NCI-H2029 (cell line): ENCODE data around the gene ZER1.

ENCODE experiments used
- DNase-seq: peaks from one replicate; lab custom pipeline; 2025; lab: John Stamatoyannopoulos, UW

ZER1 gene

GRCh38 chr9:128735373-128735772, 36.4 kb downstream of the ZER1 start:
- no peak for DNase-seq

- no peak for DNase-seq
Measured at GRCh38 chr9:128733256-128733655, 38.5 kb downstream of the ZER1 start.

DNA sequence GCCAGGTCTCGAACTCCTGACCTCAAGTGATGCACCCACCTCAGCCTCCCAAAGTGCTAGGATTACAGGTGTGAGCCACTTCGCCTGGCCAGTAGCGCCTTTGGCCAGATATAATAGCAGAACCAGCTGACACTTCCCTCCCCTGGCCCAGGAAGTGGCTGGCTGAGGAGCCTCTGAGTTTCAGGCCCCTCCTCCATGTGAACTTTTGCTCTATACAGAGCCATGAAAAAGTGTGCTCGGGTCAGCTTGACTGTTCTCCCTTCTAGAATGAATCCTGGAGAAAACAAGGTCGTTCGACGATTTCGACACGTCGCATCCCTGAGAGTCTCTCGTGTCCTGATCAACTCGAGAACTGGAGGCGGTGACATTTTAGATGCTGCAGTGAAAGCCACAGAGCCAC, 39.2 kb downstream of the ZER1 start:
- no peak for DNase-seq

DNA sequence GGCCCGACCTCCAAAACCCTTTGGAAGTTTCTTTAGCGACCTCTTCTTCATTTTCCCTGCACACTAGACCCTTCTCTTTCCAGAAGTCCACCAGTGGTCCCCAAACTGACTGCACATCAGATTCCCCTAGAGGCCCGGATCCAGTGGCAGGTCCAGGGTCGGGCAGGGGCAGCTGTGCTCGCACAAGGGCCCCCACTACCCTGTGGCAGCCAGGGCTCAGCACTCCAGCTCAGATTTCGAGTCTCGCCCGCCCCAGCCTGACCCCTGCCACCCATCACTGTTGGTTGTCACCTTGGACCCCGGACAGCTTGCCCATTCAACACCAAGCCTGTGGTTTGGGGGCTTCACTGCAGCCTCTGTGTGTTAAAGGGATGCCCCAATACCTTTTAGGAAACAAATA, 40.0 kb downstream of the ZER1 start:
- DNase-seq: no peak

DNA sequence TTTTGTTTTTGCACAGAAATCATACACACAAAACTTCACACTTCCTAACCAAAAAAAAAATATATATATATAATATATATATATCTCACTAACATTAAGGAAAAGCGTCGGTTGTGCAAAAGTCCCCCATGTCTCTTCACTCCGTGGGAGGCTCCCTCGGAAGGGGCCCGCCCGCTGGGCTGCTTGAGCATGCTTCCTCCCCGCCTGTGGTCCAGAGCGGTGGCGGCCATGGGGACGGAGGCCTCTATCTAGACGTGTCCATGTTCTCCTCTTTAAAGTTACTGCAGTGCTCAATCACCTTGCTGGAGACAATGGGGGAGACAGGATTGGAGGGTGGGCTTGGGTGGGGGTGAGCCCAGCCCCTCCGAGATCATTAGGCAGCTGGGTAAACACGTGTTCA, 40.6 kb downstream of the ZER1 start:
- no peak for DNase-seq

- no peak for DNase-seq
Measured at GRCh38 chr9:128729766-128730517, 41.8 kb downstream of the ZER1 start.

DNA sequence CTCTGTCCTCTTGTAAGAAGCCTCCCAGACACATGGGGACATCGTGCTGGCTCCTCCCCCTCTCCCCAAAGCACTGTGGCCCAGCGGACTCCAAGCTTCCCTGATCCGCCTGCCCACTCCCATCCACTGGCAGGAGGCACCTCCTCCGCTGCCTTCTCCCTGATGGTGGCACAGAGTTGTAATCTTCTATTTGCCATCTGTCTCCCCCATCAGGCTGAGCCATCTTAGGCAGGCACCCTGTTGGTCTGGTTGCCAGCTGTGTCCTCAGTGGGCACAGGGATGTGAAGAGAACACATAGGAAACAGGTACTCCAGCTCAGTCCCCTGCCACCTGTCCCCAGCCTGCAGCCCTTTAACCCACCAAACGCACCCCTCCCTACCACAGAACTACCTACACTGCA, 42.4 kb downstream of the ZER1 start:
- no peak for DNase-seq

GRCh38 chr9:128728298-128728697, 43.4 kb downstream of the ZER1 start:
- no peak for DNase-seq

DNA sequence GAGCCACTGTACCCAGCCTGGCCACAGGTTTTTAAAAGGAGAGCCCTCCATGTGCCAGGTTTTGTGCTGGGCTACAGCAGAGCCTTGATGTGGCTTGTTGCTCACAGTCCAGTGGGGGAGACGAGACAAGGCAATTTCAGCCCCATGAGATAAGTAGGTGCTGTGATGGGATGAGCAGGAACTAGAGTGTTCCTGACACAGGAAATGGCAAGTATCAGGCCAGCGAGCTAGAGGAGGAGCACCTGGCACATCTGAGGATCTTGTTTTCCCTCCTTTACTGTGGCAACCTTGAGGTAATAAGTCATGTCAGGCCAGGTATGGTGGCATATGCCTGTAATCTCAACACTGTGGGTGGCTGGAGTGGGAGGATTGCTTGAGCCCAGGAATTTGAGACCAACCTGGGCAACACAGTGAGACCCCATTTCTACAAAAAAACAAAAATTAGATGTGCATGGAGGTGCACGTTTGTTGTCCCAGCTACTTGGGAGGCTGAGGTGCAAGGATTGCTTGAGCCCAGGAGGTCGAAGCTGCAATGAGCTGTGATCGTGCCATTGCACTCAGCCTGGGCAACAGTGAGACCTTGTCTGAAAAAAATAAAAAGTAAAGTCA, 44.0 kb downstream of the ZER1 start:
- no peak for DNase-seq

GRCh38 chr9:128724744-128725211, 46.9 kb downstream of the ZER1 start:
- peak; percentile 68 for DNase-seq

- DNase-seq: peak; percentile 98
Measured at GRCh38 chr9:128723866-128724743, 47.6 kb downstream of the ZER1 start, which contains the start of gene ZDHHC12. TSS of gene ZDHHC12 (minus strand) at chr9:128724127. CDS start at chr9:128724093, 34 bp downstream.

- DNase-seq: no peak
Measured at GRCh38 chr9:128723352-128723865, 48.3 kb downstream of the ZER1 start.

DNA sequence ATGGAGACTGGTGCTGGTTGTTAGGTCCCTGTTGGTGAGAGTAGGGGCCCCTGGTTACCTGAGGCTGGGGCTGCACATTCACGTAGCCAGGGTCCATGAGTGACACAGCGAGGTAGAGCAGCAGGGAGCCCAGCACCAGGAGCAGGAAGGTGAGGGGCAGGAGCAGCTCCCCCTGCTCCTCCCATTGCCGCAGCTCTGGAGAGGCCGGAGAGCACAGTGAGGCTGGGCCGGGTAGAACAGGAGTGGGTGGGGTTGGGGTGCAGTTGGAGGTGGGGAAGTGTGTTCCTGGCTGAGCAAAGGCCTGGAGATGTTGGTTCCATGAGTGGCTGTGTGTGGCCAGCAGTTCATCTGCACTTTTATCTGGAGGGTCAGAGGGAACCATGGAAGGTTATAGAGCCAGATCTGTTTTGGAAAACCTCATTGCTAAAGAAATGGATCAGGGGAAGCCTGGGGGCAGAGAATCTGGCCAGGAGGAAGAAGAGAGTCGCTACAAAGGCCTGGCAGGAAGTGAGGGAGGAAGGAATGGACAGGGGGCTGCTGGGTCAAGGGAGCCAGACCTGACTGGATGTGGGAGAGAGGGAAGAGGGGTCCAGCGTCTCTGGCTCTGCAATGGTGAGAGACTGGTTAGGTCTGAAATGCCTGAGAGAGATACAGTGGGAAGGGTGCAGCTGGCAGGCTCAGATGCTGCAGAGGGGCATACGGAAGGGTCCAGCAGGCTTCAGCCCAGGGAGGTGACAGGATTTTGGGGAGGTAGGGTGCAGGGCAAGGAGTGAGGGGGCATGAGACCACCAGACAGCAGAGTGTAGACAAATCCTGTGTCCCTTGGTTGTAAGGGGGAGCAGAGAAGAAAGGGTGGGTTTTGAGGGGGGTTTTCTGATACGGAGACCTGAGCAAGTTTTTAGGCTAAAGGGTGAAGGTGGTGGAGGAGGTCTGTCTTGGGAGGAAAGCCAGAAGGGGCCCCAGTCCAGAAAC, 49.1 kb downstream of the ZER1 start:
- DNase-seq: no peak

DNA sequence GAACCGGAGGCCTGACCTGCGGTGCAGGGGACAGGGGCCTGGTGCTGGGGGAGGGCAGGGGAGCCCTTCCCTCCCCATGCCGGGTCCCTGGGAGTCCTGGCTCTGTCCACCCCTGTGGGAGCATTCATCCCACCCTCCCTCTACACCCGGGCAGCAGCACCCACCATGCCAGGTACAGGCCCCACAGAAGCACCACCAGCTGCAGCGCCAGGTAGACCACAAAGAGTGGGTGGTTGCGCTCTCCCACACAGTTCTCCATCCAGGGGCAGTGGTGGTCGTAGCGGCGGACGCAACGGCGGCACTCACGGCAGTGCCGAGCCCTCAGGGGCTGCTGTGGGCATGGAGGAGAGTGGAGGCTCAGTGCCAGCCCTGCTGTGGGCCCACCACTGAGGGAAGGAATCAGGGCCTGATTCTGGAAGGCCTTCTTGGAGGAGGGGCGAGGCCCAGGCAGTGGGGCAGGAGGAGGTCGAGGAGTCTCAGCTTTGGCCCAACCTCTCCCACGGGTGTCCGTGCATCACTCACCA, 50.2 kb downstream of the ZER1 start:
- no peak for DNase-seq

DNA sequence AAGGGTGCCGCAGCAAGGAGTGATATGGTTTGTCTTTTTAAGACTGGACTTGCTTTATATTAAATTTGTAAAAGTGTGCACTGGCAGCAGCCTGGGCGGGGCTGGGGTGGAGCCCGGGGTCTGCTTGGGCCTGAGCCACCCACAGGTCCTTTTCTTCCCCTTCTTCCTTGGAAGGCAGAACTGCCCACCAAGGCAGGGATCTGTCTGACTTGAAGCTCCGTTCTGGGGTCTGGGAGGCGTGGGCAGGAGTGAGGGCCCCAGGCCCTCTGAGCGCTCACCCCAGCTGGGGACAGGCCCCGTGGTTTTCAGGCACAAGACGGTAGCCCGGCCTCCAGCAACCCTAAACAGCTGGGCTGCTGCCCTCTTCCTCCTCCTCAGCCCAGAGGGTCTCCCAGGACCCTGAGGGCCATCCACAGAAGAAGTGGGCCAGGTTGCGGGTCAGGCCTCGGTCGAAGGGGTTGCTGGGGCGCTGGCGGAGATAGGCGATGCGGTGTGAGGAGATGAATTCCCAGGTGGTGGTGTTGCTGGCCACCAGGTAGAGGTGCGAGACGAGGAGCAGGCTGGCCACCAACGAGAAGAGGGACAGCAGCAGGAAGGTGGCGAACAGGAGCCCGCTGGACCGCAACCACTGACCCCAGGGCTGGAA, 50.8 kb downstream of the ZER1 start:
- no peak for DNase-seq

DNA sequence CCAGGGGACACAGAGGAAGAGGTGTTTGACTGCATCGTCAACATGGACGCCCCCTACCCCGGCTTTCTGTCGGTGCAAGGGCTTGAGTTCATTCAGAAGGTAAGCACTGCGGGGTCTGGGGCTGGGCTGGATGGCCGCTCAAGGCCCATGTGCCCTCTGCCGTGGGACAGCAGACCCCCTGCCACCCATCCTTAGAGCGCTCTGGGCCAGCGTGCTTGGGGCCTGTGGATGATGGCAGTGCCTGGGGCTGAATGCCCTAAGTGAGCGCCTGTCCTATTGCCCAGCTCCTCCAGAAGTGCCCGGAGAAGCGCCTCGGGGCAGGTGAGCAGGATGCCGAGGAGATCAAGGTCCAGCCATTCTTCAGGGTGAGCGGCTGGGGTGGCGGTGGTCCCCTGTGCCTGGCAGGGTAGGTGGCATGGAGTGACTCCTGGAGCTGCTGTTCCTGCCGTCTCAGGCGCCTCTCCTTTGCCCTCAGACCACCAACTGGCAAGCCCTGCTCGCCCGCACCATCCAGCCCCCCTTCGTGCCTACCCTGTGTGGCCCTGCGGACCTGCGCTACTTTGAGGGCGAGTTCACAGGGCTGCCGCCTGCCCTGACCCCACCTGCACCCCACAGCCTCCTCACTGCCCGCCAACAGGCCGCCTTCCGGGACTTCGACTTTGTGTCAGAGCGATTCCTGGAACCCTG, 51.7 kb downstream of the ZER1 start:
- DNase-seq: no peak

DNA sequence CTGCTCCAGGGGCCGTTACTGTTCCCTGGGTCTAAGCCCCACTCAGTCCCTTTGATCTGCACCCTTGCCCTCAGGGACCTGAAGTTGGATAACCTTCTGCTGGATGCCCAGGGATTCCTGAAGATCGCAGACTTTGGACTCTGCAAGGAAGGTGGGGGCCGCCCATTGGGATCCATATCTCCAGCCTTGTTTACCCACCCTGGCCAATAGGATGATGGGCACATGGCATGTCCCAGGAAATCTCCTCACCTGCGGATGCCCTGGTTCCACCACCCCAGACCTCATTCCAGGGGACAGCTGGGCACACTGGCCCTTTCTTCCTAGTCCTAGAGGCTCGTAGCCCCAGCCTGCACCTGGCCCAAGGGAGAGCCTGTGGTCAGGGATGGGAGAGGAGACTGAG, 53.3 kb downstream of the ZER1 start:
- DNase-seq: no peak

GRCh38 chr9:128718047-128718446, 53.7 kb downstream of the ZER1 start:
- DNase-seq: no peak

DNA sequence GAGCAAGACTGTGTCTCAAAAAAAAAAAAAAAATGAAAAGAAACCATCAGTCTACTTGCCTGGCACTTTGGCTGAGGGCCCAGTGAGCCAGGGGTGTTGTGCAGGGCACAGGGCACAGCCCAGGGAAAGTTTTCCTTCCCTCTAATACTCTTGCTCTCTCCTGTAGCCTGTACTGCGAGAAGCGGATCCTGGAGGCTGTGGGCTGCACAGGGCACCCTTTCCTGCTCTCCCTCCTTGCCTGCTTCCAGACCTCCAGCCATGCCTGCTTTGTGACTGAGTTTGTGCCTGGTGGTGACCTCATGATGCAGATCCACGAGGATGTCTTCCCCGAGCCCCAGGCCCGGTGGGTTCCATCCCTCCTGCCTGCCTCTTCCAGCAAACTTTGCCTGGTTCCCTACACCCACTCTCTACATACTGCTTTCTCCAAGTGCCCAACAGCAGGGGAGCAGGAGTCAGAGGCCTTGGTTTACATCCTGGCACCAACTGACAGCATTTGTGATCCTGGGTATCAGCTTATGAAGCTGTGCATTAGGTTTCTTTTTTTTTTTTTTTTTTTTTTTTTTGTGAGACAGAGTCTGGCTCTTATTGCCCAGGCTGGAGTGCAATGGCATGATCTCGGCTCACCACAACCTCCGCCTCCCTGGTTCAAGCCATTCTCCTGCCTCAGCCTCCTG, 55.0 kb downstream of the ZER1 start:
- DNase-seq: no peak
